Hepatocyte (in vitro differentiated cells): ENCODE measurements around the gene CEBPE. TPM values are rescaled to one million over a fixed set of nuclear protein-coding genes. Genes with fewer than 3 reads are reported as not detected.

Experiments used
- DNase-seq: peaks from one replicate; pipeline ENCODE4 v3.0.0-alpha.2; 2016; ENCODE audit warnings: low spot score
- H2AFZ ChIP-seq: fragments of 200-600 bp; sonication (generic); 2 replicates; pipeline ENCODE4 v1.6.0; 2016; ENCODE audit warnings: antibody characterized with exemption, mild to moderate bottlenecking
- H3K27ac ChIP-seq: fragments of 200-600 bp; sonication (generic); 2 replicates; pipeline ENCODE4 v1.5.1; 2016; ENCODE audit warnings: mild to moderate bottlenecking
- H3K27me3 ChIP-seq: fragments of 200-600 bp; sonication (generic); 2 replicates; pipeline ENCODE4 v1.6.1; 2016
- H3K36me3 ChIP-seq: fragments of 200-600 bp; sonication (generic); replicated peaks from 2 replicates; pipeline ENCODE4 v1.5.1; 2016; ENCODE audit warnings: low read depth; ENCODE audit not compliant: insufficient read depth
- H3K4me1 ChIP-seq: fragments of 200-600 bp; sonication (generic); 2 replicates; pipeline ENCODE4 v1.5.1; 2016; ENCODE audit warnings: mild to moderate bottlenecking, moderate library complexity; ENCODE audit not compliant: insufficient read depth
- H3K4me2 ChIP-seq: fragments of 200-600 bp; sonication (generic); 2 replicates; pipeline ENCODE4 v1.6.0; 2016
- H3K4me3 ChIP-seq: fragments of 200-600 bp; sonication (generic); 2 replicates; pipeline ENCODE4 v1.5.1; 2016; ENCODE audit warnings: mild to moderate bottlenecking
- H3K79me2 ChIP-seq: fragments of 200-600 bp; sonication (generic); 2 replicates; pipeline ENCODE4 v1.6.0; 2017; ENCODE audit warnings: mild to moderate bottlenecking
- H3K9me2 ChIP-seq: fragments of 200-600 bp; sonication (generic); replicated peaks from 2 replicates; pipeline ENCODE4 v1.6.0; 2017; ENCODE audit warnings: mild to moderate bottlenecking; ENCODE audit not compliant: insufficient read depth
- H3K9me3 ChIP-seq: fragments of 200-600 bp; sonication (generic); 2 replicates; pipeline ENCODE4 v1.5.1; 2016; ENCODE audit warnings: low read depth, mild to moderate bottlenecking
- H4K20me1 ChIP-seq: fragments of 200-600 bp; sonication (generic); 2 replicates; pipeline ENCODE4 v1.6.0; 2016; ENCODE audit warnings: mild to moderate bottlenecking; ENCODE audit not compliant: insufficient read depth, poor library complexity, severe bottlenecking
- EZH2 ChIP-seq: fragments of 200-600 bp; sonication (generic); IDR thresholded peaks from 2 replicates; pipeline ENCODE4 v1.6.1; 2016; ENCODE audit warnings: antibody characterized with exemption, mild to moderate bottlenecking, borderline replicate concordance
- EZH2phosphoT487 ChIP-seq: fragments of 200-600 bp; sonication (generic); IDR thresholded peaks from one replicate; pipeline ENCODE4 v1.6.1; 2018; ENCODE audit warnings: antibody characterized with exemption, mild to moderate bottlenecking, low read depth, moderate library complexity; ENCODE audit not compliant: unreplicated experiment, severe bottlenecking
- WGBS: methylation state at CpG from one replicate; pipeline ENCODE4 v1.1.6; 2016; ENCODE audit warnings: low lambda C conversion rate; ENCODE audit errors: missing lambda C conversion rate; 5-methylcytosine and 5-hydroxymethylcytosine counted together
- polyA plus RNA-seq: library from polyadenylated mRNA; unstranded; fragments of >200 nt; fragmentation: Nextera tagmentation; extraction: Ambion mirVana; gene quantifications from 2 replicates; pipeline ENCODE4 v1.2.1, GENCODE V29; 2016
- total RNA-seq: library from RNA; depleted of rRNA; stranded (reverse); fragments of >200 nt; gene quantifications from 2 replicates; pipeline ENCODE4 v1.2.3, GENCODE V29; 2014
- TF ChIP-seq, protein P1 (sequence below): fragments of 200-600 bp; sonication (generic); IDR thresholded peaks from 2 replicates; pipeline ENCODE4 v1.5.1; 2016; ENCODE audit warnings: antibody characterized with exemption, mild to moderate bottlenecking; ENCODE audit not compliant: poor library complexity

The CEBPE gene
- total and polyA plus RNA-seq, 2 experiments from 2014 or later, result not detected

DNA sequence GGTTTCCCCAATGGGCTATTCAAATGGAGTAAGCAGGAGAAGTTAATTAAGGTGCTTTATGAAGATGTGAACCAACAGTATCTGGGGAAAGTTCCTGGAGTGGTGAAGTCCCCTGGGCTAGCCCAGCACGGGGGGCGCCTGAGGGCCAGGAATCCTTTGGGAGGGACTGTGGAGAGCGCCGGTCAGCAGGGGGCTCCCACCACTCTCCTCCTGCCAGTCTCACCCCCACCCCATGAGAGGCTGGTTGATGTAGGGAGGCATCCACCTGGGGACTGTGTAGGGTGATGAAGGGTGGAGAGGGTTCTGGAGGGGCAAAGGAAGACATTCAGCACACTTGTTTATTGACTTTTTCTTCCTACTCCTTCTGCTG, 4.4 kb downstream of the CEBPE start:
- 48% methylated on average over 4 of the region's 4 CpGs for WGBS
- no peak overlapping the region for H3K27ac ChIP-seq

GRCh38 chr14:23114120-23114458, 5.0 kb downstream of the CEBPE start:
- Histone ChIP-seq H3K4me3 (no peak overlapping the region), H3K36me3 (no peaks in the 10 kb centered on the region), H3K27me3 (peaks cover 13% of the 10 kb centered on the region), H3K4me1 (no peaks in the 10 kb centered on the region), H3K79me2 (no peaks in the 10 kb centered on the region), H2AFZ (no peak overlapping the region), H3K27ac (no peak overlapping the region), H3K9me3 (no peaks in the 10 kb centered on the region), H4K20me1 (no peaks in the 10 kb centered on the region), H3K4me2 (no peak overlapping the region), H3K9me2 (no peaks in the 10 kb centered on the region)
- DNase-seq, result no peak
- WGBS, result 74% methylated on average over 5 of the region's 5 CpGs
- no peak for TF ChIP-seq EZH2

More for the DNA sequence above, 4.4 kb downstream of the CEBPE start:
- Histone ChIP-seq H3K4me2 (no peak overlapping the region), H4K20me1 (no peaks in the 10 kb centered on the region), H3K4me1 (no peaks in the 10 kb centered on the region), H3K36me3 (no peaks in the 10 kb centered on the region), H3K79me2 (no peaks in the 10 kb centered on the region), H3K27me3 (peaks cover 13% of the 10 kb centered on the region), H3K9me3 (no peaks in the 10 kb centered on the region), H3K4me3 (no peak overlapping the region), H3K9me2 (no peaks in the 10 kb centered on the region), H2AFZ (no peak overlapping the region)
- TF ChIP-seq EZH2 (no peak), EZH2phosphoT487 (no peak)
- TF ChIP-seq, protein P1, sequence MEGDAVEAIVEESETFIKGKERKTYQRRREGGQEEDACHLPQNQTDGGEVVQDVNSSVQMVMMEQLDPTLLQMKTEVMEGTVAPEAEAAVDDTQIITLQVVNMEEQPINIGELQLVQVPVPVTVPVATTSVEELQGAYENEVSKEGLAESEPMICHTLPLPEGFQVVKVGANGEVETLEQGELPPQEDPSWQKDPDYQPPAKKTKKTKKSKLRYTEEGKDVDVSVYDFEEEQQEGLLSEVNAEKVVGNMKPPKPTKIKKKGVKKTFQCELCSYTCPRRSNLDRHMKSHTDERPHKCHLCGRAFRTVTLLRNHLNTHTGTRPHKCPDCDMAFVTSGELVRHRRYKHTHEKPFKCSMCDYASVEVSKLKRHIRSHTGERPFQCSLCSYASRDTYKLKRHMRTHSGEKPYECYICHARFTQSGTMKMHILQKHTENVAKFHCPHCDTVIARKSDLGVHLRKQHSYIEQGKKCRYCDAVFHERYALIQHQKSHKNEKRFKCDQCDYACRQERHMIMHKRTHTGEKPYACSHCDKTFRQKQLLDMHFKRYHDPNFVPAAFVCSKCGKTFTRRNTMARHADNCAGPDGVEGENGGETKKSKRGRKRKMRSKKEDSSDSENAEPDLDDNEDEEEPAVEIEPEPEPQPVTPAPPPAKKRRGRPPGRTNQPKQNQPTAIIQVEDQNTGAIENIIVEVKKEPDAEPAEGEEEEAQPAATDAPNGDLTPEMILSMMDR, result no peak
- DNase-seq, result no peak

- Histone ChIP-seq H3K4me3 (no peak overlapping the region), H3K36me3 (no peaks in the 10 kb centered on the region), H3K9me2 (no peaks in the 10 kb centered on the region), H3K4me2 (no peak overlapping the region), H3K4me1 (no peaks in the 10 kb centered on the region), H2AFZ (no peak overlapping the region), H3K79me2 (no peaks in the 10 kb centered on the region), H3K9me3 (no peaks in the 10 kb centered on the region), H3K27me3 (peaks cover 13% of the 10 kb centered on the region), H4K20me1 (no peaks in the 10 kb centered on the region), H3K27ac (no peak overlapping the region)
- WGBS, result 49% methylated on average over 8 of the region's 10 CpGs
- no peak for DNase-seq
- TF ChIP-seq, protein P1, result no peak
- no peak for TF ChIP-seq EZH2phosphoT487
- TF ChIP-seq EZH2, result no peak
Observed at GRCh38 chr14:23113431-23114119, 5.5 kb downstream of the CEBPE start.

DNA sequence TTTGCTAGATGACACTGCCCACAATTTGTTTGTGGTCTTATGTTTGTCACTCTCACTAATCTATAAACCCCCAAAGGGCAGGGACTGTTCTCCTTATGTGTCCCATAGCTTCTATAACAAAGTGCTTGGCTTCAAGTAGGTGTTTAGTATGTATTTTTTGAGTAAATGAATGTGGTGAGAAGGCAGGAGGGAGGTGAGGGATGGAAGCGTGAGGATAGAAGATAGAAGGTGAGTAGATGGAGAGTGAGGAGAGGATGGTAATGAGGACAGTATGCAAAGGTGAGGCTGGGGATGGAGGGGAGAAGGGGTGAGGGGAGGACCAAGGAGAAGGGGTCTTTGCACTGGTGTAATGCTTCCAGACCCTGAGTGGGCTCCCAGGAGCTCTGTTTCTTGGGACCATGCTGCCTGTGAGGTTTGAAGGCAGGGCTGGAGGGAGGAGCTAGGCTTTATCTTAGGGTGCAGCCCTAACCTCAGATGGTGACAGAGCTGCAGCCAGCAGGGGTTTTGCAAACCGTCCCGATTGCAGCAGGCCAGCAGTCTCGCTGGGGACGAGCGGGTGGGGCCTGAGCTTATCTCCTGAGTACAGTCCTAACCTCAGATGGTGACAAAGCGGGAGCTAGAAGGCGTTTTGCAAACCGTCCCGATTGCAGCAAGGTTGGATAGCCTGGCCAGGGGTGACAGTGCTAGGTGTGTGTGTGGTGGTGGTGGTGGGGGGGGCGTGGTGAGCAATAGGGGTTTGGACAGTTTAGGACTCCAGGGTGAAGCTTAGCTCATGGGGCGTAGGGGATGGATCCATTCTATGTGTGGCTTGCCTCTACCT, 6.5 kb downstream of the CEBPE start:
- no peak for TF ChIP-seq EZH2phosphoT487
- TF ChIP-seq EZH2, result no peak
- TF ChIP-seq, protein P1, result no peak
- Histone ChIP-seq H3K4me3 (no peak overlapping the region), H3K27me3 (peaks cover 13% of the 10 kb centered on the region), H4K20me1 (no peaks in the 10 kb centered on the region), H3K9me3 (no peaks in the 10 kb centered on the region), H3K9me2 (no peaks in the 10 kb centered on the region), H2AFZ (no peak overlapping the region), H3K4me1 (no peaks in the 10 kb centered on the region), H3K36me3 (no peaks in the 10 kb centered on the region), H3K4me2 (no peak overlapping the region), H3K27ac (no peak overlapping the region), H3K79me2 (no peaks in the 10 kb centered on the region)
- 41% methylated on average over 12 of the region's 12 CpGs for WGBS
- no peak for DNase-seq
